ENCODE results near the gene METTL1. TPM values are rescaled to one million over a fixed set of nuclear protein-coding genes. Genes with fewer than 3 reads are reported as not detected.

METTL1 gene
- total RNA-seq, 2 experiments from 2014 or later = 69.1 to 74.5 TPM

DNA sequence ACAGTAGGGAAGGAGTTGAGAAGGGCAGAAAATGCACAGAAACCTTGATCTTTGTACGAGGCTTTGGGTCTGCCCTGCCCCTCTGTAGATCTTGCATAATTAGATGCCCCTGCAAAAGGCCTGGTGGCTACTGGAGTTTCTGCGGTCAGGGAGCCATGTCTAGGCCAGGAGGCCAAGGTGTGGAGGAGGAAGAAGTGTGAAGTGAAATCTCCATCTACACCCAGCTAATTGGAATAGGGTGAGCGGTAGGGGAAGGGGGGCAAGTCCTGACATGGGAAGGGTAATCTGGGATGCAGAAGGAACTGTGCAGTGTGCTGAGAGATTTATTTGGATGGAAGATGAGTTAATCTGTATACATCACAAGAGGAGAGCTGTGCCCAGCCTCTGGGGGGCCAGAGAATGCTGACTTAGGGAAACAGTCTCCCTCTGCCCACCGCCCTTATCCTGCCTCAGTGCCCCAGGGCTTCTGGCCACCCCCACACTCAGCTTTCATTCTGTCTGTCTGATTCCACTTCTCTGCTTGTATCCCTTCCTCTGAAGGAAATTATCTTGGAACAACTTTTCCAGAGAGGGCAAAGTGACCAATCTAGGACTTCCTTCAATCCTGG lies 10.4 kb downstream of the METTL1 start:
- CTCF ChIA-PET = interaction anchor here (0.5 kb wide), 1 partner anchor 63 kb away, joined by 3 read pairs; no protein-coding TSS in a partner anchor
- POLR2A ChIA-PET = no interaction called here

DNA sequence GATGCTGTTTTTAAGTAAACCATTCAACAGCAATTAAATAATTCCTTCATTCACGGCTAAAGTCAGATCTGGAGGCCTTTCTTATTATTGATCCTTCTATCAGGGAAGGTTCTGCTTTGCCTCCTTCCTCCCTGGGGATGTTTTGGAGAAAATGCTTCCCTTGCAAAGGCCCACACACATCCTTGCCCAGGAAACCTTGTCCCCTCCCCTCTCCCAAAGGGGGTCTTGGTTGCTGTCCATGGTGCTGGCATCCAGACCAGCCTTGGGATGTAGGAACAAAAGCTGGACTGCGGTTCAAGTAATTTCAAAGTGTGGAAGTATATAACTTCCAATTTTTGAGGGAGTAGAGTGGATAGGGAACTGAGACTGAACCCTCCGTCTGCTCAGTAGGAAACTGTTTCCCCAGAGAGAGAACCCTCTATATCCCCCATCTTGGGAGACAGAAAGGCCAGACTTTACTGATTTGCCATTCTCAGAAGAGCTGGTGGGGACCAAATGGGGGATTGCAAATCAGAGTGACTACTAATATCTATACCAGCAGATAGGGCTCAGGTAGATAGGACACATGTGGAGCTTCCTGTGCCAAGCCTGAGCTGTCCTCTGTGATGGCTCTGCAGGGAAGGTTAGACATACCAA lies 11.4 kb downstream of the METTL1 start:
- CTCF ChIA-PET = interaction anchor here (1.5 to 2.2 kb wide), 3 partner anchors 8 to 23 kb away, joined by 3 to 10 read pairs (median 9); no protein-coding TSS in a partner anchor
- POLR2A ChIA-PET = no interaction called here

DNA sequence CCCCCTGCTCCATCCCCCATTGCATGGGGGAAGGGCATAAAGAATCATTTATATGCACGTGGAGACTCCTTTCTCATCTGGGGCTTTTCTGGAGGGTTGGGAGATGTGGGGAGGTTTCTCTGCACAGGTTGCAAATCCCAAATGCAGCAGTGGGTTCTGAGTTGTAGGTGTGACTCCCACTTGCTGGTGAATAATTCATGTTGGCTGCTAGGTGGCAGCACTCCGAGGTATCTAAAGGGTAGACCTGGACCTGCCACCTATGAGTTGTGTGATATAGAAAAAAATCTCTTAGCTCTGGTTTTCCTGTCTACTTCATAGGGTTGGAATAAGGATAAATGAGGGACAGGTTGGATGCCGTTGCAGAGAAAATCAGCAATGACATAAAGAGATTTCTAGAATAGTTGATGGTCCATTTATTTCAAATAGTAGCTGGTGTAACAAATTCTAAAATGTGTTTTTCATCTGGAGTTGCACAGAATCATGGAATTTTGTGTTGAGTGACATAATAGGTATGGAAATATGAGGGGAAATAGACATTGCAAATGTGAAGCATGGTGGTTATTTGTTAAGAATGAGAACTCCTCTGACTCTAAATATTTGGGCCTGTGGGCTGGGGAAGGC lies 12.4 kb downstream of the METTL1 start:
- CTCF ChIA-PET = interaction anchor here (0.6 to 2.2 kb wide), 7 partner anchors 9 to 30 kb away, joined by 3 to 10 read pairs (median 3); partner anchors contain the start of gene TSPAN31
- POLR2A ChIA-PET = interaction anchor here (0.6 kb wide), 1 partner anchor 172 kb away, joined by 6 read pairs; no protein-coding TSS in a partner anchor

DNA sequence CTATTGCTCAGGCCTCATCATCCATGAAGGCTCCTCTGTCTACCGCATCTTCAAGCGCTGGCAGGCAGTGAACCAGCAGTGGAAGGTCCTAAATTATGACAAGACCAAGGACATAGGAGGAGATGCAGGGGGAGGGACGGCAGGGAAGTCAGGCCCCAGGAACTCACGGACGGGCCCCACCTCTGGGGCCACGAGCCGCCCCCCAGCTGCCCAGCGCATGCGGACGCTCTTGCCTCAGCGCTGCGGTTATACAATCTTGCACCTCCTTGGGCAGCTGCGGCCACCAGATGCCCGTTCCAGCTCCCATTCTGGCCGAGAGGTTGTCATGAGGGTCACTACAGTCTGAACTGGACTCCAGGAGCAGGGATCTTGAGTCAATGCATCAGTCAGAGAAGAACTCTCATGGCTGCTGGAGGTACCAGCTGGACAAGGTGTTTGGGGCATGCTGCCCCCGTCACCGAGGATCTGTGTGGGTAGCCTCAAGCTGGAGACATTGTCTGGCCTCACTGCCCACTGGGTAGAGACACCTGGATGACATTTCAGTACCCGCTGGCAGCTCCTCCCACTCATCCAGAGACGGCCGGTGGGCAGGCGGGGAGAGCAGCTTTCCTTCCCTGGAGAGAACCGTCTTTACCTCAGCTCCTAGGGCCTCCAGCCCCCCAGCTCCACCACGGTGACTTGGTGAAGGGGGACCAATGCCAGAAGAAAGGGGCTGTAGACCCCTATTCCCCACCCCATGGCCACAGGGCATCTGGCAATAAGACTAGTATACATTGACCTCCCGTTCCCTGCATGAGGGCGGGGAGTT lies 13.1 kb downstream of the METTL1 start:
- POLR2A ChIA-PET = no interaction called here

DNA sequence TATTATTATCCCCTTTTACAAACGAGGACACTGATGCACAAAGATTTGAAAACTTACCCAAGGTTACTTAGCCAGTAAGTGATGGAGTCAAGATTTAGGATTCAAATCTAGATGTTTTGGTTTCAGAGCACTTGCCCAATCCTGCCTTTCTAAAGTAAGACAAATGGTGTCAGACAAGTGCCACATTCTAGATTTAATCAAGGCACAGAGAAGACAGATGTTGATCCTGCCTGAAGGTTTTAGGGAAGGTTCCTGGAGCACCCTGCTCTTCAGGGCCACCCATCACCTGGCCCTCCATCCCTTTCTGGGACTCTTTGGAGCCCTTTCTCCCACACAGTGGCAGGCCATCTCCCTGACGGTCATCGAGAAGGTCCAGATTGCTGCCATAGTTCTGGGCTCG lies 14.1 kb downstream of the METTL1 start:
- ChIA-PET CTCF (interaction anchor here (2.5 kb wide), 1 partner anchor 10 kb away, joined by 28 read pairs; the partner anchor contains the start of gene CYP27B1), POLR2A (no interaction called here)

More for the DNA sequence above, 13.1 kb downstream of the METTL1 start:
- CTCF ChIA-PET = interaction anchor here (0.7 to 2.2 kb wide), 5 partner anchors 10 to 31 kb away, joined by 3 to 10 read pairs (median 3); no protein-coding TSS in a partner anchor

DNA sequence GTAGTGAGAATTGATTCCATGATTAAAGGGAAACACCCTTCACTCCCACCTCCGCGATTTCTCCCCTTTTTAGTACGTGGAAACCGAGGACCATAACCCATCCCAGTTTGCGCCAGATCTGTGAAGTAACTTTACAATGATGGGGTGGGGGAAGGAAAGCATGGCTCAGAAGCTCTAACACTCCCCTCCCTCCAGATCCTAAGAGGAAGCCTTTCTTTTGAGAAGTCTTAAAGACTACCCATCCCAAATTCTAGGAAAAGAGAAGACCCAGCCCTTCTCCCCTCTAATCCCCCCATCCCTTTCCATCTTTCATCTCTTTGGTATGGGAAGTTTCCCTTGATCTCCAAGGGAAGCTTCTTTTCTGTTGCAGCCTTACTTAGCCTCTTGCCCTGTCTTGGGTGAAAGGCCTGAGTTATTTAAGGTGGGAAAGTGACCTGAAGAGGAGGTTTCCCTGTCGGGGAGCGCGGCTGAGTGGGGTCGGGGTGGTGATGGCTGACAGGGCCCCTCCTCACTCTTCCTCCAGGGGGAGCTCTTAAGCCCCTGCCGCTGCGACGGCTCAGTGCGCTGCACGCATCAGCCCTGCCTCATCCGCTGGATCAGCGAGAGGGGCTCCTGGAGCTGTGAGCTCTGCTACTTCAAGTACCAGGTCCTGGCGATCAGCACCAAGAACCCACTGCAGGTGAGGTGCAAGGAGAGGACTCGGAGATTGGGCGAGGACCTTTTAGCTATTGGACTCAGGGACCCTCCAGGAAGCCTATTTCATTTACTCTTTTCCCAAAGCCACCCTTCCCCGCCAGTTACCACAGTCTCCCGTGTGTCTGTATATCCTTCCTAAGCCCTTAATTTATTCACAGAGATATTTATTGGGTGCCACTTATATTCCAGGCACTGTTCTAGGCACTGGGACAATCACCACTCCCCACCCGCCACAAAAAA lies 15.2 kb downstream of the METTL1 start:
- ChIA-PET POLR2A (interaction anchor here (1.0 to 1.8 kb wide), 3 partner anchors 10 to 16 kb away, joined by 3 to 6 read pairs (median 3); partner anchors contain the start of genes CYP27B1, EEF1AKMT3, METTL1 and TSPAN31), CTCF (interaction anchor here (0.9 to 2.5 kb wide), 14 partner anchors 8 to 149 kb away, joined by 3 to 28 read pairs (median 5); partner anchors contain the start of genes CYP27B1, EEF1AKMT3, METTL1 and TSFM)

DNA sequence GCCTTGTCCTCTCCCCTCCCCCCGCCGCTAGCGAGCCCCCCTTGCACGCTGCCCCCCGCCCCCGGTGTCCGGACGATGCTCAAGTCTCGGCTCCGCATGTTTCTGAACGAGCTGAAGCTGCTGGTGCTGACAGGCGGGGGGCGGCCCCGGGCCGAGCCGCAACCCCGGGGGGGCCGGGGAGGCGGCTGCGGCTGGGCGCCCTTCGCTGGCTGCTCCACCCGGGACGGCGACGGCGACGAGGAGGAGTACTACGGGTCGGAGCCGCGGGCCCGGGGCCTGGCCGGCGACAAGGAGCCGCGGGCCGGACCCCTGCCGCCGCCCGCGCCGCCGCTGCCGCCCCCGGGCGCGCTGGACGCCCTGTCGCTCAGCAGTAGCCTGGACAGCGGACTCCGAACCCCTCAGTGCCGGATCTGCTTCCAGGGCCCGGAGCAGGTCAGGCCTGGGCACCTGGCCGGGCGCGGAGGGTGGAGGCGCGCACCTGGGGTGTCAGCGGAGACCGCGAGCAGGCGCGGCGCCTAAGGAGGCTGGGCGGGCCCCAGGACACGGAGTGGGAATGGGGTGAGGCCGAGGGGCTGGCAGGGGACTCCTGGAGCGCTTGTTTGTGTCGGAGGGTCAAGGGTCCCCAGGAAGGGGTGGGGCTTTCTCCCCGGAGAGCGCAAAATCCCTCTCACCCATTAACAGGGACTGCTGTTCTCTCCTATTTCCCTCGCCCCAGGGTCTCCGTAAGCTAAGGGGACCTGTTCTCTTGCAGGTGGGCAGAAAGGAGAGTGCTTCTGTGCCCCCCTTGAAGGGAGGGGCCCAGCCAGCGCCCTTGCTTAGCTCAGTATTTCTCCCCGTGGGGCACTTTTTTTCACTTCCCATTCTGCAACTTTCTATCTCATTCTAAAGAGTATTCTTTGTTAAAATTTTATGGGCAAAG lies 16.2 kb downstream of the METTL1 start:
- ChIA-PET CTCF (interaction anchor here (0.9 to 2.5 kb wide), 12 partner anchors 7 to 150 kb away, joined by 3 to 28 read pairs (median 5); partner anchors contain the start of genes CYP27B1, EEF1AKMT3, METTL1 and TSFM), POLR2A (interaction anchor here (0.6 to 1.8 kb wide), 4 partner anchors 8 to 17 kb away, joined by 3 to 7 read pairs (median 4); partner anchors contain the start of genes CYP27B1, EEF1AKMT3, METTL1 and TSPAN31)

DNA sequence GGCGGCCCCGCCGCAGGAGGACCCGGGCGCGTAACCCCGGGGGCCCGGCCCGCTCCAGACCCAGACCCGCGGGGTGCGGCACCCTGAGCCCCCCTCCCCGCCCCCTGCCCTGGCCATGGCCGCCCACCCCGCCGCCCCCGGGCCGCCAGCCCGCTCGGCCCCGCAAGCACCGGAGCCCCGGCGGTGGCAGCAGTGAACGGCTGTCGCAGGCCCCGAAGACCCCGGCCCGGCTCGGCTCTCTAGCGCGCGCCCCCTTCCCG lies 16.8 kb downstream of the METTL1 start:
- CTCF ChIA-PET = interaction anchor here (1.4 kb wide), 1 partner anchor 10 kb away, joined by 3 read pairs; no protein-coding TSS in a partner anchor
- POLR2A ChIA-PET = interaction anchor here (0.6 kb wide), 1 partner anchor 8 kb away, joined by 7 read pairs; no protein-coding TSS in a partner anchor

DNA sequence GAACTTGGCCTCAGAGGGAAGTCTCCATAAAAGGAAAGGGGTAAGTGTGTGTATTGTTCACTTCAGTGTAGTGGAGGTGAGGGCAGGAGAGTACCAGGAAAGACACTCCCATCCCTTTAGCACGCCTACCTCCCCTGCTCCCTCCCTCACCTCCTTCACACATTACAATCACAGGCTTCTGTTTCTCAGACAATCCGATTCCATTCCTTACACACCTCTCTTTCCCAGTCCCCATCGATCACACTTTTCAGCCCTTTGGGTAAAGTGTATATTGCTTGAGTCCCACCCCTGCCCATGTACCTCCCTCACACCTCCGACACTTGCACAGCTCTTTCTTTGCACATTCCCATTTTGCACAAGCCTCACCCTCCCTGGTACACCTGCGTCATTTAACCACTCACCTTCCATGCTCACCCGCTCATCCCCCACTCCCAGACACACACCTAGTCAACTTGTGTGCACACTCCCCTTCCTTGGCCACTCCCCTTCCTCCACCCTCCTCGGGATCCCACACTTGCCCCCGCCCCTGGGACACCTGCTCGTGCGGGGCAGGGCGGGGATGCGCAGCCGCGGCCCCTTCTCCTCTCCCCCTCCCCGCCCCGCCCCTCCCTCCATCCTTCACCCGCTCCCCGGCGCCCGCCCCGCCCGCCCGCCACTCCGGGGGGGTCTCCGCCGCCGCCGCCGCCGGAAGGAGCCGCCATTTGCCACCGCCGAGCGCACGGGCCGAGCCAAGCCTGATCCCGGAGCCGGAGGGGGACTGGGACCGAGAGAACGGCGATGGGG lies 17.3 kb downstream of the METTL1 start, which contains the start of gene MARCHF9:
MARCHF9 (plus strand) TSS at position 693 of the 783 bp plus-strand sequence. CDS start 426 bp downstream, outside the sequence.
- CTCF ChIA-PET = interaction anchor here (1.1 to 1.4 kb wide), 2 partner anchors 10 to 28 kb away, joined by 3 read pairs; partner anchors contain the start of gene TSFM

DNA sequence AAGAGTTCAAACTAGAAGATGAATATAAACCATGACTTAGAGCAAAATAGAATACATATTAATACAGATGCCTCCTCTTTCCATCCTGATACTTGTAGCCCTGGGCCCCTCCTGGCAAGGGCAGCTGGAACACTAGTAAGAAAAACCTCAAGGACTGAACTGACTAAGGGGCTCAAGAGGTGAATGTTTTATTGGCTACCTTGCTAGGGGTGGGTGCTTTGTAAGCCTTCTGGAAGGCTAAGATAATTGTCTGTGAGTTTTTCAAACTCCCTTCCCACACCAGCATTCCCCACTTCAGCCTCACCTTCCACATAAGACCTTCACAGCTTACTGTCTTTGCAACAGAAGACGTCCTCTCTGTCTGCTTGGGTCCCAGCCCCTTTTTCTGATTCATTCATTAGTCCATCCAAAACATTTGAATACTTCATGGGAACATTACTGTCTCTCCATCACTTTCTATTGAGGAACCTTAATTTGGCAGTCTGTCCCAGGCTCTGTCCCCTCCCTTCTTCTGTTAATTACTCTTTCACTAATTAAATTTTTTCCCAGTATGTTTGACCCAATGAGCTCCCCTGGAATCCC lies 18.1 kb downstream of the METTL1 start:
- ChIA-PET CTCF (interaction anchor here (1.1 to 1.4 kb wide), 2 partner anchors 11 to 29 kb away, joined by 3 read pairs; partner anchors contain the start of gene TSFM), POLR2A (no interaction called here)

More for the DNA sequence above, 17.3 kb downstream of the METTL1 start, which contains the start of gene MARCHF9:
- POLR2A ChIA-PET = interaction anchor here (0.6 kb wide), 1 partner anchor 9 kb away, joined by 7 read pairs; no protein-coding TSS in a partner anchor

DNA sequence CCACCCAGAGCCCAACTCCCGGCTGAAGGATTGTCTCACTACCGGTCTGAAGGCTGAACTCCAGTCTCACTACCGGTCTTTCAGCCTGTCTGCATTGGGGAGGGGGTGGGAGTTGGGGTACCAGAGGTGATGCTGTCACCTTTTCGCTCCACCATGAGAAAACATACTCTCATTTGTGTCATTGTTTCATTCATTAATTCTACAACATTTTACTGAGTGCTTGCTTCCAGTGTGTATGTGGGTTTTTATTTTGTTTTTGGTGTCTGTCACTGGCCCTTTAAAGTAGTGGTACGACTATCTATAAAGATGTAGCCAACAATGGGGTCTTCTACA lies 19.3 kb downstream of the METTL1 start:
- CTCF ChIA-PET = no interaction called here
- POLR2A ChIA-PET = no interaction called here

DNA sequence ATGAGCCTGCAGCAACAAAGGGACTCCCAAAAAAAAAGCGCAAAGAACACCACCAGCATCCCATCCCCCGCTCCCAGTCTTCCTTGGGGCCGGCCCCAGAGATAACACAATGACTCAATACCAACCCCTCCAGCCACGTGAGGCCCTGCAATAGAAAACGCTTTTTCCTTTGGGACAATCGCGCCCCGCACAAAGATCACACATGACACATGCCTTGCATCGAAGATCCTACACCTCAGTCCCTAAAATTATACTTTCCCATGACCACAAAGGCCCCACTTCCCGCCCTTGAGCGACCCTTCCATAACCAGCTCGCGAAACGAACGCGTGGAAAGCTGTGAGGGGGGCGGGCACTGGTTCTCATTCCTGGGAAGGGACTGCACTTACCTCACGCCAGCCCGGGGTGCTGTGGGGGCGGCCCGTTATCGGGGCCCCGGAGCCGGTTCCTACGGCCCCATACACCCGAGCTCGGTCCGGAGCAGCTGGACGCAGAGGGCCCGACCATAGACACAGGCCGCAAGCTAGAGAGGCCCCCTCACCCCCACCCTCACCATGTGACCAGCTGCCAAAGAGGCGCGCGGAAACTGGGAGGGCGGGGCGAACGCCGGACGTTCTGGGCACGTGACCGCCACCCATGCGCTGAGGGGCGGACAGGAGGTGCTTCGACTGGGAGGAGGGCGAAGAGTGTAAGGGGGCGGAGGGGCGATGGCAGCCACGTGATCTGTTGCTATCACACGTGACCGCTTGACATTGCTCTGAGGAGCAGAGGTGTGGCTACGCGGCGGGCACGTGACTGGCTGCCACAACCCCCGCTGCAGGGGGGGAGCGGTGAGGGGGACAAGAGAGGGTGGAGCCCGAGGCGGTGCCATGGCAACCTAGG lies 19.9 kb downstream of the METTL1 start, which contains the start of gene CDK4:
CDK4 (minus strand) TSS at position 523 of the 880 bp plus-strand sequence. CDS start 593 bp downstream, outside the sequence.
- POLR2A ChIA-PET = interaction anchor here (0.6 kb wide), 1 partner anchor 95 kb away, joined by 3 read pairs; the partner anchor contains the start of gene CTDSP2

DNA sequence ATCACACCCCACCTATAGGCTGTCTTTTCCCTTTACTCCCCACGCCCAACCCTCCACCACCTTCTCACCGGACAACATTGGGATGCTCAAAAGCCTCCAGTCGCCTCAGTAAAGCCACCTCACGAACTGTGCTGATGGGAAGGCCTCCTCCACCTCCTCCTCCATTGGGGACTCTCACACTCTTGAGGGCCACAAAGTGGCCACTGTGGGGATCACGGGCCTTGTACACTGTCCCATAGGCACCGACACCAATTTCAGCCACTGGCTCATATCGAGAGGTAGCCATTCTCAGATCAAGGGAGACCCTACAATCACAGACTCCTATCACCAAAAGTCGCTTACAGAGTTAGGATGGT lies 20.5 kb downstream of the METTL1 start:
- CTCF ChIA-PET = no interaction called here
- POLR2A ChIA-PET = interaction anchor here (0.6 kb wide), 1 partner anchor 95 kb away, joined by 3 read pairs; the partner anchor contains the start of gene CTDSP2

More for the DNA sequence above, 19.9 kb downstream of the METTL1 start, which contains the start of gene CDK4:
- CTCF ChIA-PET = no interaction called here
